Measurements from ENCODE around the gene LSM14A. TPM values are rescaled to one million over a fixed set of nuclear protein-coding genes. Genes with fewer than 3 reads are reported as not detected.

LSM14A gene
- polyA plus RNA-seq, 3 donors, result 73.2 to 91.8 (median 82.7) TPM

DNA sequence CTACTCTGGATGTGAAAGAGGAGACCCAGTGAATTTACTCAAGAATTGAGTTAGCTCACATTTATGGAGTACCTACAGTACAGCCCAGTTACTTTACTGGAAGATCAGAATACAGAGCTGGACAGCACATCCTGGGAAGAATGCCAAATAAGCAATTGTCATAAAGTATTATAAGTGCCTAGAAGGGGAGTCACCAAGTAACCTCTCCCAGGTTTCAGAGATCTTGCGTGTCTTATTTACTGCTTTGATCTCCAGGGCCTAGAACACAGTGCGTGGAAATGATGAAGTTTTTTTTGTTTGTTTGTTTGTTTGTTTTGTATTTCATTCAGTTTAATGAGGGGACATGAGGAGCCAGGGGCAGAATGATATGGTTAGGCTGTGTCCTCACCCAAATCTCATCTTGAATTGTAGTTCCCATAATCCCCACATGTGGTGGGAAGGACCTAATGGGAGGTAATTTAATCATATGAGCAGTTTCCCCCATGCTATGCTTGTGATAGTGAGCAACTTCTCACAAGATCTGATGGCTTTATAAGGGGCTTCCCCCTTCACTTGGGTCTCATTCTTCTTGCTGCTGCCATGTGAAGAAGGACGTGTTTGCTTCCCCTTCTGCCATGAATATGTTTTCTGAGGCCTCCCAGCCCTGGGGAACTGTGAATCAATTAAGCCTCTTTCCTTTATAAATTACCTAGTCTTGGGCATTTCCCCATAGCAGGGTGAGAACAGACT, 87.2 kb downstream of the LSM14A start:
- H3K79me2 ChIP-seq (ENCODE audit: insufficient read depth, low read length), result no peaks in the 10 kb centered on the region
- no peaks in the 10 kb centered on the region for H3K36me3 ChIP-seq (replicated peaks in 1 of 2; ENCODE audit: control insufficient read depth in 1 of 2, insufficient read depth in 2 of 2, low read length in 2 of 2)
- no peak for TF ChIP-seq CTCF (IDR thresholded peaks at IDR 0.05)
- Mint-ChIP-seq H3K27me3 (ENCODE audit: low read depth in 3 of 3) (peaks cover 56 to 59% (median 58%) of the 10 kb centered on the region in 3 donors), H3K4me1 (peaks cover 8% of the 10 kb centered on the region), H3K36me3 (peaks cover 0 to 3% of the 10 kb centered on the region in 2 donors), H3K4me3 (peak overlapping the region in 1 of 2 donors; percentile 52), H3K9me3 (peaks cover 0 to 10% (median 0%) of the 10 kb centered on the region in 7 donors), H3K27ac (peak overlapping the region in 1 of 7 donors; percentile 33)
- no peak overlapping the region for H3K4me2 ChIP-seq (replicated peaks; ENCODE audit: extremely low read depth, low read length, poor library complexity, severe bottlenecking)
- intact Hi-C loops (cut with micrococcal nuclease), result loop anchor here in 1 of 2 donors (10.0 kb wide), 1 partner anchor 75 kb away; no protein-coding TSS in a partner anchor
- no peaks in the 10 kb centered on the region for H3K9me3 ChIP-seq (replicated peaks in 1 of 2; ENCODE audit: control insufficient read depth in 1 of 2, insufficient read depth in 1 of 2, low read length in 2 of 2)
- H4K20me1 ChIP-seq (ENCODE audit: insufficient read depth, low read length), result peaks cover 8% of the 10 kb centered on the region
- H3K4me1 ChIP-seq (ENCODE audit: control insufficient read depth in 1 of 2, insufficient read depth in 2 of 2, low read length in 2 of 2), result peaks cover 5 to 7% of the 10 kb centered on the region in 2 donors
- no peak overlapping the region for H3K4me3 ChIP-seq (replicated peaks in 1 of 3; ENCODE audit: low read depth in 2 of 3, low read length in 3 of 3)
- DNase-seq, result peak in 1 of 3 donors; percentile 14
- no peak overlapping the region for H3K27ac ChIP-seq (ENCODE audit: low read depth in 1 of 2, low read length in 2 of 2)
- no peak overlapping the region for H3K9ac ChIP-seq (ENCODE audit: insufficient read depth, low read length, poor library complexity, severe bottlenecking)
- H3K27me3 ChIP-seq (ENCODE audit: control insufficient read depth in 2 of 2, insufficient read depth in 2 of 2, low read length in 2 of 2), result peaks cover 21 to 45% of the 10 kb centered on the region in 2 donors
- H2AFZ ChIP-seq (ENCODE audit: insufficient read depth, low read depth, low read length, poor library complexity, severe bottlenecking), result no peak overlapping the region
- no CpG with 5 or more reads among the region's 3 CpGs for WGBS (ENCODE audit: insufficient coverage)

DNA sequence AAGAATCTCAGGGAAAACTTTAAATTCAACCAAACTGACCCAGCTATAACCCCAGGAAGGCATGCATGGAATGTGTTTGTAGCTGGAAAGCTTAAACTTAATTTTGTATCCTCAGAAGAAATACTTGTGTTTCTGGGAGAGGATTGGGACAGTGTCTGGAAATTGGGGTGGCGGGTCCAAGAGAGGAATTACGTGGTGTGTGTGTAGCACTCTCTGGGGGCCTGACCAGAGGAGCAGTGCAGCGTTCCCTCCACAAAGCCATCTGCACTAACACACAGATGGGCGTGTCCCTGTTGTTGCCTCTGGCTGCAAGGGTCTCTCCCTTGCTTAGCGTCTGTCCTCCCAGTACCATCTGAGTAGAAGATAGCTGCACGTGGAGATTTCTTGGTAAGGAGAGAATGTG, 88.5 kb downstream of the LSM14A start:
- 74% methylated on average over 3 of the region's 6 CpGs for WGBS (ENCODE audit: insufficient coverage)
- peaks cover 1% of the 10 kb centered on the region for H3K4me1 Mint-ChIP-seq
- H3K27me3 Mint-ChIP-seq (ENCODE audit: low read depth in 3 of 3), result peaks cover 55 to 57% (median 56%) of the 10 kb centered on the region in 3 donors
- no peak for TF ChIP-seq CTCF (IDR thresholded peaks at IDR 0.05)
- no peak overlapping the region for H2AFZ ChIP-seq (ENCODE audit: insufficient read depth, low read depth, low read length, poor library complexity, severe bottlenecking)
- H3K9me3 ChIP-seq (replicated peaks in 1 of 2; ENCODE audit: control insufficient read depth in 1 of 2, insufficient read depth in 1 of 2, low read length in 2 of 2), result no peaks in the 10 kb centered on the region
- DNase-seq, result no peak
- H3K9ac ChIP-seq (ENCODE audit: insufficient read depth, low read length, poor library complexity, severe bottlenecking), result no peak overlapping the region
- no peak overlapping the region for H3K4me3 ChIP-seq (replicated peaks in 1 of 3; ENCODE audit: low read depth in 2 of 3, low read length in 3 of 3)
- H4K20me1 ChIP-seq (ENCODE audit: insufficient read depth, low read length), result peaks cover 8% of the 10 kb centered on the region
- no peaks in the 10 kb centered on the region for H3K36me3 Mint-ChIP-seq
- no peaks in the 10 kb centered on the region for H3K36me3 ChIP-seq (replicated peaks in 1 of 2; ENCODE audit: control insufficient read depth in 1 of 2, insufficient read depth in 2 of 2, low read length in 2 of 2)
- no peaks in the 10 kb centered on the region for H3K79me2 ChIP-seq (ENCODE audit: insufficient read depth, low read length)
- H3K27me3 ChIP-seq (ENCODE audit: control insufficient read depth in 2 of 2, insufficient read depth in 2 of 2, low read length in 2 of 2), result peaks cover 15 to 45% of the 10 kb centered on the region in 2 donors
- intact Hi-C loops (cut with micrococcal nuclease), result no loop called here
- H3K27ac Mint-ChIP-seq, result no peak overlapping the region
- H3K27ac ChIP-seq (ENCODE audit: low read depth in 1 of 2, low read length in 2 of 2), result no peak overlapping the region
- no peak overlapping the region for H3K4me2 ChIP-seq (replicated peaks; ENCODE audit: extremely low read depth, low read length, poor library complexity, severe bottlenecking)
- no peaks in the 10 kb centered on the region for H3K4me1 ChIP-seq (ENCODE audit: control insufficient read depth in 1 of 2, insufficient read depth in 2 of 2, low read length in 2 of 2)
- H3K9me3 Mint-ChIP-seq, result peaks cover 0 to 7% (median 0%) of the 10 kb centered on the region in 7 donors
- H3K4me3 Mint-ChIP-seq, result peak overlapping the region in 1 of 2 donors; percentile 57

Measured in CD14-positive monocyte (primary cell).